ENCODE results near the gene ZNF133. TPM values are rescaled to one million over a fixed set of nuclear protein-coding genes. Genes with fewer than 3 reads are reported as not detected.

Gene ZNF133
- total RNA-seq, 1 donor from 2014 or later = 27.3 TPM

DNA sequence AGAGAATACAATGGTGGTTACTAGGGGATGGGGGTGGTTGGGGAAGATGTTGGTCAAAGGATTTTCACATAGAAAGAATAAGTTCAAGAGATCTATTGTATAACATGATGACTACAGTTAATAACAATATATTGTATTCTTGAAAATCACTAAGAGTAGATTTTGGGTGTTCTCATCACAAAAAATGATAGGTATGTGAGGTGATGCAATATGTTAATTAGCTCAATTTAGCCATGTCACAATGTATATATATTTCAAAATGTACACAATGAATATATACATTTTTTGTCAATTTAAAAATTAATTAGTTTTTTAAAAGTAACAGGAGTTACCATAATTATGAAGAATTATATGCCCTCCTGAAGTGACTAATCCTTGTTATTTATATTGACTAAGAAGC, 22.3 kb downstream of the ZNF133 start:
- no peak overlapping the region for H3K4me3 Mint-ChIP-seq (ENCODE audit: unreplicated experiment)
- peaks cover 13% of the 10 kb centered on the region for H3K36me3 Mint-ChIP-seq (ENCODE audit: unreplicated experiment)
- no peaks in the 10 kb centered on the region for H3K27me3 Mint-ChIP-seq (ENCODE audit: unreplicated experiment)
- no peaks in the 10 kb centered on the region for H3K4me1 Mint-ChIP-seq (ENCODE audit: low read depth, unreplicated experiment)
- H3K27ac Mint-ChIP-seq (ENCODE audit: unreplicated experiment) = no peak overlapping the region
- TF ChIP-seq, protein P1, sequence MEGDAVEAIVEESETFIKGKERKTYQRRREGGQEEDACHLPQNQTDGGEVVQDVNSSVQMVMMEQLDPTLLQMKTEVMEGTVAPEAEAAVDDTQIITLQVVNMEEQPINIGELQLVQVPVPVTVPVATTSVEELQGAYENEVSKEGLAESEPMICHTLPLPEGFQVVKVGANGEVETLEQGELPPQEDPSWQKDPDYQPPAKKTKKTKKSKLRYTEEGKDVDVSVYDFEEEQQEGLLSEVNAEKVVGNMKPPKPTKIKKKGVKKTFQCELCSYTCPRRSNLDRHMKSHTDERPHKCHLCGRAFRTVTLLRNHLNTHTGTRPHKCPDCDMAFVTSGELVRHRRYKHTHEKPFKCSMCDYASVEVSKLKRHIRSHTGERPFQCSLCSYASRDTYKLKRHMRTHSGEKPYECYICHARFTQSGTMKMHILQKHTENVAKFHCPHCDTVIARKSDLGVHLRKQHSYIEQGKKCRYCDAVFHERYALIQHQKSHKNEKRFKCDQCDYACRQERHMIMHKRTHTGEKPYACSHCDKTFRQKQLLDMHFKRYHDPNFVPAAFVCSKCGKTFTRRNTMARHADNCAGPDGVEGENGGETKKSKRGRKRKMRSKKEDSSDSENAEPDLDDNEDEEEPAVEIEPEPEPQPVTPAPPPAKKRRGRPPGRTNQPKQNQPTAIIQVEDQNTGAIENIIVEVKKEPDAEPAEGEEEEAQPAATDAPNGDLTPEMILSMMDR (IDR thresholded peaks at IDR 0.05; ENCODE audit: partially characterized antibody, unreplicated experiment) = no peak
- no peak for DNase-seq
- no peaks in the 10 kb centered on the region for H3K9me3 Mint-ChIP-seq (ENCODE audit: unreplicated experiment)

DNA sequence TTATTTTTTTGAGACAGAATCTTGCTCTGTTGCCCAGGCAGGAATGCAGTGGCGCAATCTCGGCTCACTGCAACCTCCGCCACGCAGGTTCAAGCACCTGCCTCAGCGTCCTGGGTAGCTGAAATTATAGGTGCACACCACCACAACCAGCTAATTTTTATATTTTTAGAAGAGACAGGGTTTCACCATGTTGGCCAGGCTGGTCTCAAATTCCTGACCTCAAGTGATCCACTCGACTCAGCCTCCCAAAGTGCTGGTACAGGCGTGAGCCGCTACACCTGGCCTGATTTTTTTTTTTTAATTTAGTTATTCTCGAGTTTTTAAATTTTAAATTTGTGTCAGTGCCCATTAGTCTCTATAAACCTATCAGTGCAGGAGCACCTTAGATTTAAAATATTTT, 24.4 kb downstream of the ZNF133 start:
- no peaks in the 10 kb centered on the region for H3K4me1 Mint-ChIP-seq (ENCODE audit: low read depth, unreplicated experiment)
- no peaks in the 10 kb centered on the region for H3K27me3 Mint-ChIP-seq (ENCODE audit: unreplicated experiment)
- H3K4me3 Mint-ChIP-seq (ENCODE audit: unreplicated experiment) = no peak overlapping the region
- TF ChIP-seq, protein P1 (IDR thresholded peaks at IDR 0.05; ENCODE audit: partially characterized antibody, unreplicated experiment) = no peak
- H3K9me3 Mint-ChIP-seq (ENCODE audit: unreplicated experiment) = no peaks in the 10 kb centered on the region
- peaks cover 17% of the 10 kb centered on the region for H3K36me3 Mint-ChIP-seq (ENCODE audit: unreplicated experiment)
- H3K27ac Mint-ChIP-seq (ENCODE audit: unreplicated experiment) = no peak overlapping the region
- DNase-seq = no peak

- no peak overlapping the region for H3K4me3 Mint-ChIP-seq (ENCODE audit: unreplicated experiment)
- no peaks in the 10 kb centered on the region for H3K9me3 Mint-ChIP-seq (ENCODE audit: unreplicated experiment)
- H3K27ac Mint-ChIP-seq (ENCODE audit: unreplicated experiment) = no peak overlapping the region
- H3K4me1 Mint-ChIP-seq (ENCODE audit: low read depth, unreplicated experiment) = no peaks in the 10 kb centered on the region
- no peak for DNase-seq
- peaks cover 17% of the 10 kb centered on the region for H3K36me3 Mint-ChIP-seq (ENCODE audit: unreplicated experiment)
- TF ChIP-seq, protein P1 (IDR thresholded peaks at IDR 0.05; ENCODE audit: partially characterized antibody, unreplicated experiment) = no peak
- no peaks in the 10 kb centered on the region for H3K27me3 Mint-ChIP-seq (ENCODE audit: unreplicated experiment)
Measured at GRCh38 chr20:18313411-18313810, 25.1 kb downstream of the ZNF133 start.

GRCh38 chr20:18314786-18315406, 26.6 kb downstream of the ZNF133 start:
- Mint-ChIP-seq H3K4me1 (ENCODE audit: low read depth, unreplicated experiment) (no peaks in the 10 kb centered on the region), H3K9me3 (ENCODE audit: unreplicated experiment) (no peaks in the 10 kb centered on the region), H3K27me3 (ENCODE audit: unreplicated experiment) (no peaks in the 10 kb centered on the region), H3K36me3 (ENCODE audit: unreplicated experiment) (peaks cover 13% of the 10 kb centered on the region), H3K27ac (ENCODE audit: unreplicated experiment) (peak overlapping the region; percentile 11), H3K4me3 (ENCODE audit: unreplicated experiment) (no peak overlapping the region)
- no peak for DNase-seq
- TF ChIP-seq, protein P1 (IDR thresholded peaks at IDR 0.05; ENCODE audit: partially characterized antibody, unreplicated experiment) = no peak

- Mint-ChIP-seq H3K36me3 (ENCODE audit: unreplicated experiment) (peaks cover 13% of the 10 kb centered on the region), H3K4me3 (ENCODE audit: unreplicated experiment) (no peak overlapping the region), H3K27me3 (ENCODE audit: unreplicated experiment) (no peaks in the 10 kb centered on the region), H3K27ac (ENCODE audit: unreplicated experiment) (no peak overlapping the region), H3K4me1 (ENCODE audit: low read depth, unreplicated experiment) (no peaks in the 10 kb centered on the region), H3K9me3 (ENCODE audit: unreplicated experiment) (no peaks in the 10 kb centered on the region)
- TF ChIP-seq, protein P1 (IDR thresholded peaks at IDR 0.05; ENCODE audit: partially characterized antibody, unreplicated experiment) = no peak
- DNase-seq = no peak
Measured at GRCh38 chr20:18316166-18316565, 27.8 kb downstream of the ZNF133 start.

Data from glutamatergic neuron (in vitro differentiated cells).